Activated CD4-positive, alpha-beta T cell treated with anti-CD3 and anti-CD28 coated beads for 1 hour (primary cell): ENCODE results near the gene CIAO2A.
"Not testable (repeated sequence)": the region's sequence is repeated elsewhere in the genome, so short reads cannot be mapped to it uniquely, and the experiment has no call there.

Experiments used
- DNase-seq: peaks from one replicate; pipeline ENCODE4 v3.0.0-alpha.2; 2020

Gene CIAO2A

DNA sequence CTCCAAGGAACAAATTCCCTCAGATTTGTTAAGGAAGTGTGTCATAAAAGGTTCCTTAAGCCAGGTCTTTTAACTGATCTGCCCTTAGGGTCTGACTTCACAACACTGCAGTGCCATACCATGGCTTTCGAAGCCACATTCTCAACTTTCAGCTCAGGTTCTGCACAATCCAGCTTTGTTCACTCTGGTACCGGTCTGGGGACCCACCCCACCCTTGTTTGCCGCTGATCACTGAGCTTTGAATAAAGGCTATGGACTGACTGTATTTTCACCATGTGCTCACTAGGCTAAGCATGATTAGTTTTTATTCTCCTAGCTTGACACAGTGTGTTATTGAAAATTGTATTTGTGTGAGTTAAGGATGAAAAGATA is 18.0 kb upstream of the CIAO2A start:
- no peak for DNase-seq

DNA sequence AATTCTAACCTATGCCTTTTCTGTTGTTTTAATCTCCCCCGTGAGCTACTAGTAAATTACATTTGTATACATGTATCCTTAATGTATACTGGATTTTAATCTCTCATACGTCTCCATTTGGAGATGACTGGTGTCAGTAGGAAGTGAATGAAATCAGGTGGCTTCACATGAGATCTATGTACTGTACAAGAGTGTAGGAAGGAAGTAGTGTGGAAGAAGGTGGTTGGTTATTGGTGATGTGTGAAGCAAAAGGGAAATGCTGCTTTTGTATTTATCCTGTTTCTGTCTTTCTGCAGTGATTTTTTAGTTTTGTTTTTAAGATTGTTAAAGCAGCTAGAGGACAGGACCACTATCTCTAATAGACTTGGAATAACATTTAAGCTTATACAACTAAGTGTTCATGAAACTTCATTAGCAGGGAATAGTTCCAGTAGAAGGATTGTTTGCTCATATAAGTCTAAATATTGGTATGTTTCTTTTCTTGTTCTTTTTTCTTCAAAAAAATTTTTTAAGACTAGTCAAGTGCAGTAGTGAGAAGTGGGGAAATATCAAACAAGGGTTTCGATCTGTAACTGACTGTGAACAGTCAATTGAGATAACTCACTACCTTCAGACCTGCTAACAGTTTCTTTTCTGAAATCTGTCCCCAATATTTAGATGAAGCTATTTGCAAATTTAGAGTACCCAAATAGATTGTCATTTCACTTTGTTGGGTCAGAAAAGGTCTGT is 17.5 kb upstream of the CIAO2A start:
- no peak for DNase-seq

DNA sequence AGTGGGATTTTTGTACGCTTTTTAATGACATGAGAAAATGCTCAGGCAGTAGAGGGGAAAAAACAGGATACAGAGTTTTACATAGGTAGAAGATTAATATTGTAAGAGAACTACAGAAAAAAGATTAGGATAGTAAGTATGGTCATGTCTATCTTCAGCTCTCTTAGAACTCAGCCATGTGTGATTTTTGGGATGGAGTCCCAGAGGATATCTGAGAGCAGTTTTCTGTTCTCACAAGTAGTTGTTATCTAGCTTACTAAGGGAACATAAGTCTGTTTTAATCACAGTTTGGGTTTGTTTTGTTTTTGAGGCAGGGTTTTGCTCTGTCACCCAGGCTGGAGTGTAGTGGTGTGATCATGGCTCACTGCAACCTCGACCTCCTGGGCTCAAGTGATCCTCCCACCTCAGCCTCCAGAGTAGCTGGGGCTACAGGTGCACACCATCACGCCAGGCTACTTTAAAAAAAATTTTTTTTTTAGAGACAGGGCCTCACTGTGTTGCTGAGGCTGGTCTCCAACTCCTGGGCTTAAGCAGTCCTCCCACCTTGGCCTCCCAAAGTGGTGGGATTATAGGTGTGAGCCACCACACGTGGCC is 16.6 kb upstream of the CIAO2A start:
- DNase-seq, result not testable (repeated sequence)

DNA sequence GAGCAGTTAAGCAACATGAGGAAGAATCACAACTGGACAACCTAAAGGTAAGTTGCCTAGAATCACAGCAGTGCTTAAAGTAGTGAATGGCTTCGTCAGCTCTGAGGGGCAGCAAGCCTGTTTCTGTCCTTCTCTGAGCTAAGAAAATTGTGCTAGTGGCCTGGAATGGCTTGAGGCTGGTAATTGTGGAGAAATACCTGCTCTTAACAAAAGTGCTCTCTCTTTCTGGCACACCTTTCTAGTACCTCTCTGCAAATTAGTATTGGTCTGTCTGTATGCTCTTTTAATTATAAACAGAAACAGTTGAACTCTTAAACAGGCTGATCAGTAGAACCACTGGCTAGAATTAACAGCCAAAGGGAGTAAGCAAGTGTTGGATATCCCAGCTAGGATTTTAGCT is 13.7 kb upstream of the CIAO2A start:
- no peak for DNase-seq

DNA sequence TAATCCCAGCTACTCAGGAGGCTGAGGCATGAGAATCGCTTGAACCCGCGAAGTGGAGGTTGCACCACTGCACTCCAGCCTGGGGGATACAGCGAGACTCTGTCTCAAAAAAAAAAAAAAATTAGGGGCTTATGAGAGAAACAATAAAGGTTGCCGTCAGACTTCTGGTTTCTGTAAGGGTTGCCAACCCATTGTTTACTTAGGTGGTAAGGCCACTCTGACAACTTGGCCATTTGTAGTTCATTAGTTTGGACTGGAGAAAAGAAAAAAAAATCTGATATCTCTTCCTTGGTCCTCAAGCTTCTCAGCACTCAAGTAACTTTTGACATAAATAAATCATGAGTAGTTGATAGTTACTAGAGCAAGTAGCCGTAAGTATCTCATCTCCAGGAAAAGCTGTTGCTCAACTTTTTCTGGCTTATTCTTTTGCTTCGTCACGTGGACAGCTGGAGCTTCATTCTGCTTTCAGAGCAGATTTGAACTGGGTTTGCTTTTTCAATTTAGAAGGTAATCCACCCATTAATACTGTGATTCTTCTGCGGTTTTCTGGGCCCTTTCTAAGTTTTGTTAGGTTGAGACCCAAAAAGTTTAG is 11.6 kb upstream of the CIAO2A start:
- DNase-seq, result no peak

DNA sequence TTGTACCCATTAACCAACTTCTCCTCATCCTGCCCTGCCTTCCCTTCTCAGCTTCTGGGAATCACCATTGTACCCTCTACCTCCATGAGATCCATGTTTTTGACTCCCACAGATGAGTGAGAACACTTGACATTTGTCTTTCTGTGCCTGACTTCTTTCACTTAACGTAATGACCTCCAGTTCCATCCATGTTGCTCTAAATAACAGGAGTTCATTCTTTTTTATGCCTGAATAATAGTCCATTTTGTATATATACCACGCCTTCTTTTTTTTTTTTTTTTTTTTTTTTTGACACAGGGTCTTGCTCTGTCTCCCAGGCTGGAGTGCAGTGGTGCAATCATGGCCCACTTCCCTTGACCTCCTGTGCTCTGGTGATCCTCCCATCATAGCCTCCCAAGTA is 8.9 kb upstream of the CIAO2A start:
- no peak for DNase-seq

DNA sequence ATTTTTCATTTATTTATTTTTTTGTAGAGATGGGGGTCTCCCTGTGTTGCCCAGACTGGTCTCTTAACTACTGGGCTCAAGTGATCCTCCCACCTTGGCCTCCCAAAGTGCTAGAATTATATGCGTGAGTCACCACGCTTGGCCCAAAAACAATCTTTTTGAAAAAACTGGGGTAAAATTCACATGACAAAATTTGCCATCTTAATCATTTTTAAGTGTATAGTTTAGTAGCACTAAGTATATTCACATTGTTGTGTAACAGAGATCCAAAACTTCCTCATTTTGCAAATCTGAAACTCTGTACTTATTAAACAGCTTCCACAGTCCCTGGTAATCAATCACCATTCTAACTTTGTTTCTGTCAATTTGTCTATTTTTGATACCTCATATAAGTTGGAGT is 7.3 kb upstream of the CIAO2A start:
- DNase-seq, result no peak

DNA sequence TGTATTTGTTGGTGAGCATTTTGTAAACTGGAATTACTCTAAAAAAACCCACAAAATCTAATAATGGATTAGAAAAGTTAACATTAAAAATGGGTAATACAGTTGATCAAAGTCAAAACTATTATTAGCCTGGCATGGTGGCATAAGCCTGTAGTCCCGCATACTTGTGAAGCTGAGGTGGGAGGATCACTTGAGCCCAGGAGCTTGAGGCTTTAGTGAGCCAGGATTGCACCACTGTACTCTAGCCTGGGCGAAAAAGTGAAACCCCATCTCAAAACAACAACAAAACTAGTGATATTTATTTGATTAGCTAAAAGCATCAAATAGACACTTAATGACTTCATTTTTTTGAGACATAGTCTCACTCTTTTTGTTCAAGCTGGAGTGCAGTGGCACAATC is 5.7 kb upstream of the CIAO2A start:
- DNase-seq, result no peak

DNA sequence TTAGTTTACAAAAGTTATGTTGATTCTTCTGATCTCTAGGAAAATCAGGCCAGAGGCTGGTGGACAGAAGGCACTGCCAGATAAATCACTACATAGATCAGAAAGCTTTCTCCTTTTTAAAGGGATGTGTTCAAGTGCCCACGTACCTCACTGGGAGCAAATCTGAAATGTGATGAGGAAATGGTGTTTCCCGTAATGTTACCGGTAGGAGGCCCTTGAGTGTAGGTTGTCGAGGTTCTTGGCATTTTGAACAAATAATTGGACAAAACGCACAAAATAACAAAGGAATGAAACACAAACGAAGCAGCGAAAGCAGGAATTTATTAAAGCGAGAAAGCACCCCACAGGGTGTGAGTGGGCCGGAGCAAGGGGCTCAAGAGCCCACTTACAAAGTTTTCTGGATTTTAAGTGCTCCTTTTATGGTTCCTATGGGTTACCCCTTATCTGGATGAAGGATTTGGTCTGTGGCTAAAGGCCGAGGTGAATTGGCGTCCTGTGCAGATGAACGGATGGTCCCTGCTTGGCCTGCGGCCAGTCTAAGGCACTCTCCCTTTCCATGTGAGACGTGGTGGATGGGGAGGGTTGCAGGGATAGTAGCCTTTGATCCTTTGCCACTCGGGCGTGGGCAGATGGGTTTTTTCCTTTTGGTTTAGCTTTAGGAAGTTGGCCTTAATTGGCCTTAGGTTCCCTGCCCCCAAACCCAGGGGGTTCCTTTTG is 3.2 kb upstream of the CIAO2A start:
- no peak for DNase-seq

DNA sequence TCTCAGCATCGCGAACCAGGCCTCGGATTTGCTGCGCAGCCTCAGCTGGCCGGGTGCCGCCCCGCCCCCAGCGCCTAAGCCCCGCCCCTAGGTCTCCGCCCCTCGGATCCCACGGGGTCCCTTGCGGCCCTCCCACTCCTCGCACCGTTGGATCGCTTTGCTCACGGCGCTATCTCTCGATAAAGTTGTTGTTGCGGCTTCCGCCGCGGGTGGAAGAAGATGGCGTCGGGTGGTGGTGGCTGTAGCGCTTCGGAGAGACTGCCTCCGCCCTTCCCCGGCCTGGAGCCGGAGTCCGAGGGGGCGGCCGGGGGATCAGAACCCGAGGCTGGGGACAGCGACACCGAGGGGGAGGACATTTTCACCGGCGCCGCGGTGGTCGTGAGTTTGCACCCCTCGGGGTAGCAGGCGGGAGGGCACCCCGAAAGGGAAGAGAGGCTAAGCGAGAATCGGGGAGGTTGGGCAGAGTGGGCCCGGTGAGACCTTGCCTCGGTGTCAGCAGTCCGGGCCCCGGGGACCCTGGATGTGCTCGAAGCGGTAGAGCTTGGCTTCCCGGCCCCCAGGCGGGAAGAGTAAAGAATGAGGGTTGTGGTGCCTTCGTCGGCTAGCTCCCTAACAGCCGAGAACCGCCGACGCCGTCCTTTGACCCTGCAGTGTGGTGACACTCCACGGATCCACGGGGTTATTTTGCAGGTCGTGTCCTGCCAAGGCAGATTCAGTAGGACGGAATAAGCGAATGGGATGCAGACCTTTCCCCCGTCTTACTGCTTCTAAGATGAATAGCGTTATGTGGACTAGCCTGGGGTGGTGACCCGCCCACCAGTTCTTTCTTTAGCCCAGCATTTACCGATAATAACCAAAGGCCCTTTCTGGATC is 2.4 kb upstream of the CIAO2A start, which contains the start of gene SNX1:
Gene SNX1, plus strand, starts transcription at position 188 of the 873 bp plus-strand sequence. Its CDS starts 32 bp downstream, at position 220.
- DNase-seq, result peak; percentile 95

DNA sequence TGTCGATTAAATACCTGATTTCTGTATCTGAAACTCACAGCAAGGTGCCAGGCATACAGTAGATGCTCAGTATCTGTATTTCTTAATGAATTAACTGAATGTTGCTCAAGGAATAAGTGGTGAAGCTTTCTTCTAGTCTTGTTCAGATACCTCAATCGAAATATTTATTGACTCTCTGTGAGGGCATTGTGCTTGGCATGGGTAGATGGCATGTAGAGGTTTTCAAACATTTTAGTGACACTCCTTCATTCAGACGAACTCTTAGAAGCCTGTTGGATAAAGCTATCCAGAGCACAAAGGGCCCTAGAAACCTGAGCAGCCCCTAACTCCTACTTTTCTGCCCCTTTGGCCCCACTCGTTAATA is 1.8 kb upstream of the CIAO2A start:
- DNase-seq, result no peak

DNA sequence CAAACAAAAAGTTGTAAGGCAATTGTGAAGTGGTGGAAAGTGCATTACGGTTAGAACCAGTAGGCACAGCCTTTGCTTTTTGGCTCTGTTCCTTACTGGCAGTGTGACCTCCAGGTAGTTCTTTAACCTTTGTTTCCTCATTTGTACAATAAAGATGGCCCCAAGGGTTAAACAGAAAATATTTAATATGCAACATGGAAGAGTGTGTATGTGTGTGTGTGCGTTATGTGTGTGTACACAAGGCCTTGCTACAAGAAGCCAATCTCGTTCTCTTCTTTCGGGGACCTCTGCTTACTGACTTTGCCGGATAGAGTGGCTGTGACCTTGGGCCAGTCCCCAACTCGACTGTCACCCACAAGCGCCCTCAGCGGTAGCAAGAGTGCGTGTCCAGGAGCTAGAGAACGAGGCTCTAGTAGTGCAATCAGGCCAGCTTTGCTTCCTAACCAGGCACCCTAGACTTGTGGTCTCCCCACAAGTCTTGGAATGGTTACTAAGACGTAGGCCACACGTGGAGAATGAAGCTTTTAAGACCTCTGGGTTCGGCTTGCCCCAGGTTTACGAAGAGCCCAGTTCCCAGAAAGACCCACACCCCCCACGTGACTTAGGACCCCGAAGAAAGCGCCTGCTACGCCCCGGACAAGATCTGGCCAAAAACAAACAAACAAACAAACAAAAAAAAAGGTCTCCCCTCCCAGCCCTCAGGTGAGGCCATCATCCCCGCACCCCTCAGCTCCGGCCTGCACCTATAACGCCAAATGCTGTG is 593 bp downstream of the CIAO2A start:
- DNase-seq, result no peak

DNA sequence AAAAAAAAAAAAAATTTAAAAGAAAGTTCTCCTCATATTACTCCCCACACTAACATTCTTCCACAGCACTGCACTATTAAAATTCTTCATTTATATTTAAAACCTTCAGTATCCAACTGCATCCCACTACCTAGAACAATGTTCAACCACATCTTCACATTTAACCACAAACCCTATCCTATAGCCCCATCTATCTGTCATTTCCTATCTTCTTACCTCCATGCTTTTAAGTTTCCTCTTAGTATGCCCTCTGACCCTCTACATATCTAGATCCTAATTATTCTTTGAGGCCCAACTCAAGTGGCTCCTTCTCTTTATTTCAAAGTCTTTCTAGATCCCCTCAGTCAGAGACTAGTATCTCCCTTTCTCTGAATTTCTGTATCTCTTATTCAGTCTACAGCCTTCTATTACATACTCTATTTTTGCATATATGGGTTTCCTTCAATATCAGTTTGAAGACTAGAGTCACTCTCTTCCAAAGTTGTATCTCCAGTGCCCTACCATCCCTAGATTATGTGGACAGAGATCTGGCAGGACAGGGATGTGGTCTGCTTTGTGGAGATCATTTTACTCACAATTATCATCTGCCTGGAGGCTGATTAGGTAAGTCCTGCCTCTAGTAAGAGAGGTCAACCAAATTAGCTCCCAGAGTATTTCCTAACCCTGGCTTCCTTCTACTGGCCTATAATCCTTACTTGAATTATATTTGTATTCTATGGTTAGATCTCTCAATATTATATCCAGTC is 1.4 kb downstream of the CIAO2A start:
- no peak for DNase-seq

DNA sequence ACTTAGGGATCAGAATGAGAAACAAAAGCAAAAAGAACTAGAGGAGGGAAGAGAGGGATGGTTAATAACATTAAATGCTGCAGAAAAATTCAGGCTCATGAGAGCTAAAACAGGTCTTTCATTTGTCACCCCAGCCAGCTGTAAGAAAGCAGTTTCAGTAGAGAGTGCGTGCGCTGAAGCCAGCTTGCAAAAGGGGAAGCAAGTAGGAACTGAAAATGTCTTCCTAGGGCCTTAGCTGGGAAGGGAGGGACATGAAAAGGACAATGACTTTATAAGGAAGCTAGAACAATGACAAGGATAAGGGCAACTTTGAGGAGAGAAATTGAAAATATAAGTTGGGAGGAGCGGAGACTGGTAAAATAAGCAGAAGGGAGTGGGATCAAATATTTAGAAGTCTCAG is 3.1 kb downstream of the CIAO2A start:
- DNase-seq, result no peak

DNA sequence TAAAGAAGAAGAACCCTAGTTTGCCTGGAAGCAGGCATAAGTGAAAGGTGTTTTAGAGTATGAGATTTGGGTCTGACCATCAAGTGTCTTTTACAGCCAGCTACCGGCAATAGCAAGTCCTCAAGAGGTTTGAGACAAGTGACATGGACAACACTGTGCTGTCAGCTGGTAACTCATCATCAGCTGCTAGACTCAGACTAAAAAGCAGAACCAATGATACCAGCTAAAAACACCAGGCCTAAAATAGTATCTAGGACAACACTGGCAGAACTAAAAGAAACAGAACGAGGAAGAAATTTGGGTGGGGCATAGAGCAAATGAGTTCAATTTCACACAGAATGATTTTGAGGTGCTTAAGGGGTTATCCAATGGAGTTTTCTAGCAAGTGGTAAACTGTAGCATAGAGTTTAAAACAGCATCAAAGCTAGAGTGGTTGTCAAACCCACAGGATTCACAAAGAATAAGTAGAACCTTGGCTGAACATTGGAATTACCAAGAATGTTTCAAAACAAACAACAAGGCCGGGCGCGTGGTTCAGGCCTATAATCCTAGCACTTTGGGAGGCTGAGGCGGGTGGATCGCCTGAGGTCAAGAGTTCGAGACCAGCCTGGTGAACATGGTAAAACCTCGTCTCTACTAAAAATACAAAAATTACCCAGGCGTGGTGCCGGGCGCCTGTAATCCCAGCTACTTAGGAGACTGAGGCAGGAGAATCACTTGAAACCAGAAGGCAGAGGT is 3.9 kb downstream of the CIAO2A start:
- DNase-seq, result no peak

DNA sequence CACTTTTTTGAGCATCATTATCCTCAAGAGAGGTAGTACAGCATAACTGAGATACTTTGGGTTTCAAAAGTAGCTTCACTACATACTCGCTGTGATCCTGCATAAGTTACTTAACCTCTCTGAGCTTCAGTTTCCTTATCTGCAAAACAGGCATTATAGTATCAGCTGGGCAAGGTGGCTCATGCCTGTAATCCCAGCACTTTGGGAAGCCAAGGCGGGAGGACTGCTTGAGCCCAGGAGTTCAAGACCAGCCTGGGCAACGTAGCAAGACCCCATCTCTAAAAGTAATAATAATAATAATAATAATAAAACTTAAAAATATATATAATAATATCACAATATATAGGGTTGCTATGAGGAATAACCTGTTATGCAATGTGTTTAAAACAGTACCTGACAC is 10.9 kb downstream of the CIAO2A start:
- DNase-seq, result no peak

DNA sequence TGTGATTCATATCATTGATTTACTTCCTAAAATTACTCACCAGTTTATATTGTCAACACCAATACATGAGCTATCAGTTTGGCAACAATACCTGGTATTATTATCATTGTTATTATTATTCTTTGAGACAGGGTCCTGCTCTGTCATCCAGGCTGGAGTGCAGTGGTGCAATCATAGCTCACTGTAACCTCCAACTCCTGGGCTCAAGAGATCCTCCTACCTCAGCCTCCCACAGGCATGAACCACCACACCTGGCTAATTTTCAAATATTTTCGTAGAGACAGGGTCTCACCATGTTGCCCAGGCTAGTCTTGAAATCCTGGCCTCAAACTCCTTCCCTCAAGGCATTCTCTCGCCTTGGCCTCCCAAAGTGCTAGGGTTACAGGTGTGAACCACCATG is 20.1 kb downstream of the CIAO2A start:
- not testable (repeated sequence) for DNase-seq

DNA sequence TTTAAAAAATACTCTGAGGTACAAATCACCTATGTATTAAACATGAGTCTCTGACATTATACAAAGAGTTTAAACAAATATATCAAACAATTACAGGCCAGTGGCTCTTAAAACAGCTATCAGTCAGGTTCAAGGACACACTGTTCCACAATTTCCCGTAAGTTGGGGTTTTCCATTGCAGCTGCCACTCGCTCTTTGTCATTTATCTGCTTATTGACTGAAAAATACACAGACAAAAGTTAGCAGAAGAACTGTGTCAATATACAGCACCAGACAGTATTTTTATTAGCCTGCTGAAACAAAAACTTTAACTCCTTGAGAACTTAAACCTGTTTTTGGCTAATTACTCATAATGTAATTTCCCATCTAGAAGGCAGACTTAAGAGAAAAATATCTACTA is 20.8 kb downstream of the CIAO2A start:
- DNase-seq, result no peak

DNA sequence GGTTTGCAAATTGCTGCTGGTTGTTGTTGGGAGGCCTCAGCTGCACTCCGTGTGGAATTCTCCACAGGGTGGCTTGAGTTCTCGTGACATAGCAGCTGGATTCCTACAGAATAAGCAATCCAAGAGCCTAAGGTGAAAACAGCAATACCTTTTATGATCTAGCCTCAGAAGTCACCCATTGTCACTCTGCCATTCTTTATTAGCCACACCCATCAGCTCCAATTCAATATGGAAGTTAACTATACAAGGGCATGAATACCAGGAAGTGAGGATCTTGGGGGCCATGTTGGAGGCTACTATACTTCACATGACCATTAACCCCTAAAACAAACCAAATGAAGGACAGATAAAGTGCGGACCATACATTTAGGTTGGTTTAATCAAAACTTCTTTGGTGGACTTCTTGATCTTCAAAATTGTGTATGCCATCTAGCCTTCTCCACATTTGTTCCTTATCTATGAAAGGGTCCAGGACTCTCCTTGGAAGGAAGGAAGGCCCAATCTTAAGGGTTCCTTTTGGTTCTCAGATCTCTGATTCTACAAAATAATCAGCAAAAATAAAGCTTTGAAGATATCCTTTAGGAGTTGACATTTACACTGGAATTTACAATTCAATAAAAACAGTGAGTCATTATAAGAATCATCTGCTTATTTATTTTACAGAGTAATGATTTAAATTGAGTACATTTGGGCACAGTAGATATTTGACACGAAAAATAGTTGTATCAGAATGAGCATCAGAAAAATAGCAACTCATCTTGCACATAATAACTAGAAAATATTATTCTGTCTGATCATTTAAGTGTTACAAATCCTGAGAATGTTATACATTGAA is 21.5 kb downstream of the CIAO2A start:
- no peak for DNase-seq
